K562 (cell line): Measurements from ENCODE around the gene GJC2. TPM values are rescaled to one million over a fixed set of nuclear protein-coding genes. Genes with fewer than 3 reads are reported as not detected.

Experiments used
- ATAC-seq: fragments of 200-7000 bp; cut with Tn5 transposase; 3 replicates; pipeline ENCODE4 v1.9.1; 2020; ENCODE audit warnings: moderate library complexity
- BruUV-seq: library from RNA; stranded (reverse); fragments of 400-500 nt; replicated peaks from 2 replicates; lab custom pipeline; 2021; lab: Mats Ljungman, UMichigan
- CTCF ChIA-PET: fragments of 300-600 bp; formaldehyde crosslinking; extraction: SDS; loops from one replicate; lab custom pipeline; 2021; ENCODE audit warnings: low intra/inter-chr PET ratio; lab: Yijun Ruan, JAX
- POLR2A ChIA-PET: fragments of 300-600, 350-650 bp; sonication (Branson Sonifier 250); formaldehyde crosslinking; extraction: SDS; loops from one replicate; lab custom pipeline; 2021; ENCODE audit warnings: antibody characterized with exemption, inconsistent platforms; lab: Yijun Ruan, JAX
- DNase-seq, 4 experiments: peaks; one replicate each; pipeline versions ENCODE4 v3.0.0 to v3.0.0-alpha.2; 2011 to 2018; ENCODE audit warnings: low spot score in 3 of 4, mixed read lengths in 3 of 4; ENCODE audit errors: extremely low read depth in 1 of 4
- FAIRE-seq: peaks from 2 replicates; lab custom pipeline; 2011; peaks lifted over from hg19 to GRCh38; lab: Jason Lieb, UNC
- H2AFZ ChIP-seq: 2 replicates; pipeline ENCODE4 v1.6.0; 2011; ENCODE audit warnings: low read depth, low read length, control low read depth, inconsistent platforms
- H3K27ac ChIP-seq: fragments of 200-600 bp; 3 replicates; pipeline ENCODE4 v1.8.0; 2011; ENCODE audit warnings: low read depth, mild to moderate bottlenecking, control low read depth, inconsistent platforms, low read length, moderate library complexity, mixed read lengths; ENCODE audit errors: extremely low read depth
- H3K27me3 ChIP-seq, 2 experiments: fragments of 300-600 bp in 1 of 2; 2 replicates in 1 of 2; 3 replicates in 1 of 2; pipeline versions ENCODE4 v1.6.0 to v1.8.0; 2011; ENCODE audit warnings: inconsistent platforms in 2 of 2, low read length in 2 of 2, mild to moderate bottlenecking in 1 of 2, mixed read lengths in 1 of 2, moderate library complexity in 1 of 2; ENCODE audit not compliant: control insufficient read depth in 2 of 2, insufficient read depth in 2 of 2
- H3K36me3 ChIP-seq: fragments of 300-600 bp; 3 replicates; pipeline ENCODE4 v1.8.0; 2011; ENCODE audit warnings: mild to moderate bottlenecking, low read length, inconsistent platforms; ENCODE audit not compliant: control insufficient read depth, insufficient read depth
- H3K4me1 ChIP-seq, 2 experiments: fragments of 200-600 bp in 1 of 2; replicated peaks in 1 of 2; 2 replicates in 1 of 2; 3 replicates in 1 of 2; pipeline versions ENCODE4 v1.5.1 to v1.8.0; 2011; ENCODE audit warnings: inconsistent platforms in 2 of 2, low read length in 2 of 2, mild to moderate bottlenecking in 1 of 2, mixed read lengths in 1 of 2, moderate library complexity in 1 of 2; ENCODE audit not compliant: control insufficient read depth in 2 of 2, insufficient read depth in 2 of 2
- H3K4me2 ChIP-seq: 2 replicates; pipeline ENCODE4 v1.6.1; 2011; ENCODE audit warnings: low read length, control low read depth, inconsistent platforms, mixed read lengths; ENCODE audit not compliant: insufficient read depth
- H3K4me3 ChIP-seq: fragments of 200-600 bp; sonication (generic), shearing (Covaris generic); 2 replicates; pipeline ENCODE4 v1.5.1; 2016; ENCODE audit warnings: control low read depth, inconsistent platforms
- H3K79me2 ChIP-seq: fragments of 200-600 bp; 3 replicates; pipeline ENCODE4 v1.8.0; 2011; ENCODE audit warnings: low read length, inconsistent platforms; ENCODE audit not compliant: control insufficient read depth, insufficient read depth
- H3K9ac ChIP-seq, 2 experiments: 2 replicates each; pipeline versions ENCODE4 v1.6.0 to v1.6.1; 2011; ENCODE audit warnings: low read depth in 2 of 2, low read length in 2 of 2, control low read depth in 1 of 2, inconsistent platforms in 1 of 2, mild to moderate bottlenecking in 1 of 2, mixed read lengths in 1 of 2; ENCODE audit not compliant: insufficient read depth in 1 of 2
- H3K9me1 ChIP-seq: one replicate; pipeline ENCODE4 v1.6.0; 2011; ENCODE audit warnings: inconsistent platforms, mild to moderate bottlenecking, low read length, moderate library complexity; ENCODE audit not compliant: control insufficient read depth, insufficient read depth
- H3K9me3 ChIP-seq: replicated peaks from 2 replicates; pipeline ENCODE4 v1.5.1; 2011; ENCODE audit warnings: low read depth, low read length, inconsistent platforms; ENCODE audit not compliant: control insufficient read depth, insufficient read depth
- H4K20me1 ChIP-seq: replicated peaks from 2 replicates; pipeline ENCODE4 v1.6.1; 2011; ENCODE audit warnings: low read length, inconsistent platforms, mixed read lengths; ENCODE audit not compliant: control insufficient read depth, insufficient read depth
- E2F6 ChIP-seq, 2 experiments: IDR thresholded peaks; 2 replicates each; pipeline ENCODE4 v1.6.1; 2011; ENCODE audit warnings: borderline replicate concordance in 1 of 2, control low read depth in 1 of 2, low read depth in 1 of 2, low read length in 1 of 2, mild to moderate bottlenecking in 1 of 2, mixed read lengths in 1 of 2, moderate library complexity in 1 of 2; ENCODE audit not compliant: insufficient read depth in 1 of 2, insufficient read length in 1 of 2, poor library complexity in 1 of 2, severe bottlenecking in 1 of 2; ENCODE audit errors: extremely low read depth in 1 of 2
- HLTF ChIP-seq: fragments of 450-650 bp; IDR thresholded peaks from 2 replicates; pipeline ENCODE4 v1.6.1; 2016
- KAT7 ChIP-seq: sonication (generic); formaldehyde crosslinking; IDR thresholded peaks from 2 replicates; pipeline ENCODE4 v1.8.0; 2022; ENCODE audit warnings: missing genetic modification reagents, mild to moderate bottlenecking, borderline replicate concordance
- KDM1A ChIP-seq, 2 experiments: fragments of 450-650 bp; IDR thresholded peaks; 2 replicates each; pipeline ENCODE4 v1.6.1; 2016; ENCODE audit warnings: mild to moderate bottlenecking in 2 of 2
- MAFF ChIP-seq: IDR thresholded peaks from 2 replicates; pipeline ENCODE4 v1.6.1; 2012; ENCODE audit warnings: low read length, improper control_type of control experiment
- MIER1 ChIP-seq: fragments of 450-650 bp; IDR thresholded peaks from 2 replicates; pipeline ENCODE4 v1.6.1; 2016; ENCODE audit warnings: antibody characterized with exemption, mild to moderate bottlenecking, low read depth
- MTF1 ChIP-seq: fragments of 250-450 bp; sonication (Bioruptor Pico); IDR thresholded peaks from 2 replicates; pipeline ENCODE4 v1.9.0; 2021; ENCODE audit warnings: moderate library complexity, mild to moderate bottlenecking, inconsistent platforms, borderline replicate concordance
- PHB ChIP-seq: fragments of 250-450 bp; sonication (Bioruptor Pico); IDR thresholded peaks from 2 replicates; pipeline ENCODE4 v1.5.0; 2021
- PTTG1 ChIP-seq: fragments of 450-650 bp; IDR thresholded peaks from 2 replicates; pipeline ENCODE4 v1.6.1; 2016; ENCODE audit warnings: low read depth, mild to moderate bottlenecking, missing genetic modification characterization, missing compliant biosample characterization
- SMAD1 ChIP-seq: fragments of 150-350 bp; IDR thresholded peaks from 2 replicates; pipeline ENCODE4 v1.6.1; 2014; ENCODE audit warnings: low read length, low read depth; ENCODE audit not compliant: partially characterized antibody
- TAF15 ChIP-seq: fragments of 200-400 bp; formaldehyde crosslinking; IDR thresholded peaks from 2 replicates; pipeline ENCODE4 v1.6.1; 2017; ENCODE audit warnings: mild to moderate bottlenecking, low read depth, low read length, moderate library complexity
- TARDBP ChIP-seq: fragments of 450-650 bp; IDR thresholded peaks from 2 replicates; pipeline ENCODE4 v1.6.1; 2016
- ZFPM2 ChIP-seq: fragments of 250-450 bp; sonication (Bioruptor Pico); IDR thresholded peaks from 2 replicates; pipeline ENCODE4 v1.5.1; 2022; ENCODE audit warnings: mild to moderate bottlenecking
- WGBS: fragments of 100-300 bp; shearing (Covaris generic); methylation state at CpG from one replicate; pipeline ENCODE4 v1.1.6; 2016; ENCODE audit warnings: low coverage, mixed read lengths; ENCODE audit not compliant: insufficient coverage; ENCODE audit errors: missing lambda C conversion rate; 5-methylcytosine and 5-hydroxymethylcytosine counted together
- in situ Hi-C: fragments of 300-500 bp; cut with MboI; formaldehyde crosslinking; loops from 4 replicates; pipeline ENCODE4 v1.15.0; 2018; ENCODE audit warnings: inconsistent platforms, mixed read lengths
- intact Hi-C: fragments of 100-400 bp; cut with micrococcal nuclease; formaldehyde crosslinking; loops from 2 replicates; pipeline ENCODE4 v1.14.2; 2022
- polyA plus RNA-seq, 8 experiments: library from polyadenylated mRNA; depleted of rRNA in 4 of 8; stranded (reverse) in 5 of 8; unstranded in 3 of 8; fragments of >200 nt; fragmentation: Nextera tagmentation in 2 of 8; fragmentation: Illumina TruSeq in 1 of 8; extraction: Ambion mirVana in 2 of 8; extraction: Trizol in 1 of 8; gene quantifications; 2 replicates each; pipeline versions ENCODE4 v1.2.1 to v1.2.3, GENCODE V29; 2011 to 2014; ENCODE audit warnings: inconsistent platforms in 1 of 8, missing spikeins in 1 of 8
- total RNA-seq, 7 experiments: library from RNA; depleted of rRNA in 6 of 7; stranded (reverse); fragments of >200 nt in 6 of 7; fragmentation: Illumina TruSeq in 2 of 7; extraction: Trizol in 2 of 7; gene quantifications; 2 replicates each; pipeline versions ENCODE4 v1.2.1 to v1.2.3, GENCODE V29; 2011 to 2021; ENCODE audit warnings: low replicate concordance in 1 of 7
- TF ChIP-seq, protein P1 (sequence below): fragments of 250-450 bp; sonication (Bioruptor Pico); IDR thresholded peaks from 2 replicates; pipeline ENCODE4 v1.4.0; 2020; ENCODE audit warnings: mild to moderate bottlenecking, moderate library complexity, borderline replicate concordance
- TF ChIP-seq, protein P2 (sequence below): sonication (generic); formaldehyde crosslinking; IDR thresholded peaks from 2 replicates; pipeline ENCODE4 v1.9.0; 2022; ENCODE audit warnings: mild to moderate bottlenecking, missing genetic modification reagents
- TF ChIP-seq, protein P3 (sequence below): fragments of 450-650 bp; IDR thresholded peaks from 2 replicates; pipeline ENCODE4 v1.6.1; 2016; ENCODE audit warnings: borderline replicate concordance

Gene GJC2
- total and polyA plus RNA-seq, 9 of the 15 experiments (the other 6 are each of a cell fraction or from before 2014, with no cell fraction given): 0.03 to 0.62 (median 0.11) TPM; not detected in 2

GRCh38 chr1:228143480-228144192 lies 6.1 kb upstream of the GJC2 start:
- 81% methylated on average over 12 of the region's 12 CpGs for WGBS
- Histone ChIP-seq H4K20me1 (peaks cover 68% of the 10 kb centered on the region), H3K4me1 (peaks cover 57 to 90% of the 10 kb centered on the region in 2 experiments), H3K27me3 (no peaks in the 10 kb centered on the region), H3K4me3 (no peak overlapping the region), H3K9ac (peak overlapping the region in 1 of 2 experiments; percentile 86; a peak in 2 of 4 replicates), H3K9me1 (peaks cover 24% of the 10 kb centered on the region), H3K36me3 (peaks cover 53% of the 10 kb centered on the region; the same call in 2 of the 3 replicates), H3K4me2 (peak overlapping the region; percentile 74), H3K79me2 (peaks cover 86% of the 10 kb centered on the region), H3K27ac (no peak overlapping the region), H3K9me3 (no peaks in the 10 kb centered on the region), H2AFZ (no peak overlapping the region)
- ChIA-PET POLR2A (interaction anchor here (0.6 to 6.0 kb wide), 10 partner anchors 8 to 314 kb away, joined by 3 to 47 read pairs (median 3); partner anchors contain the start of genes IBA57 and MRPL55), CTCF (no interaction called here)
- intact Hi-C loops: no loop called here
- ATAC-seq (no peak), DNase-seq (no peak), FAIRE-seq (no peak)
- no TSS peak for BruUV-seq
- in situ Hi-C loops: no loop called here
- TF ChIP-seq MTF1 (CRISPR knock-in tag) (no peak), SMAD1 (no peak), MIER1 (no peak), MAFF (no peak), PTTG1 (no peak), HLTF (0 out of 2 replicates have a peak, but pooled peaks have one; percentile 45), TARDBP (no peak), KDM1A (IDR thresholded peaks at IDR 0.05) (peak in 1 of 2 experiments; percentile 73; a peak in 1 of 4 replicates), E2F6 (IDR thresholded peaks at IDR 0.05; ENCODE audit: borderline replicate concordance in 1 of 2, extremely low read depth in 1 of 2, insufficient read depth in 1 of 2, insufficient read length in 1 of 2, low read depth in 1 of 2, low read length in 1 of 2, poor library complexity in 1 of 2, severe bottlenecking in 1 of 2) (no peak), ZFPM2 (no peak), KAT7 (CRISPR knock-in tag) (no peak), PHB (no peak), TAF15 (no peak)
- TF ChIP-seq, protein P1, sequence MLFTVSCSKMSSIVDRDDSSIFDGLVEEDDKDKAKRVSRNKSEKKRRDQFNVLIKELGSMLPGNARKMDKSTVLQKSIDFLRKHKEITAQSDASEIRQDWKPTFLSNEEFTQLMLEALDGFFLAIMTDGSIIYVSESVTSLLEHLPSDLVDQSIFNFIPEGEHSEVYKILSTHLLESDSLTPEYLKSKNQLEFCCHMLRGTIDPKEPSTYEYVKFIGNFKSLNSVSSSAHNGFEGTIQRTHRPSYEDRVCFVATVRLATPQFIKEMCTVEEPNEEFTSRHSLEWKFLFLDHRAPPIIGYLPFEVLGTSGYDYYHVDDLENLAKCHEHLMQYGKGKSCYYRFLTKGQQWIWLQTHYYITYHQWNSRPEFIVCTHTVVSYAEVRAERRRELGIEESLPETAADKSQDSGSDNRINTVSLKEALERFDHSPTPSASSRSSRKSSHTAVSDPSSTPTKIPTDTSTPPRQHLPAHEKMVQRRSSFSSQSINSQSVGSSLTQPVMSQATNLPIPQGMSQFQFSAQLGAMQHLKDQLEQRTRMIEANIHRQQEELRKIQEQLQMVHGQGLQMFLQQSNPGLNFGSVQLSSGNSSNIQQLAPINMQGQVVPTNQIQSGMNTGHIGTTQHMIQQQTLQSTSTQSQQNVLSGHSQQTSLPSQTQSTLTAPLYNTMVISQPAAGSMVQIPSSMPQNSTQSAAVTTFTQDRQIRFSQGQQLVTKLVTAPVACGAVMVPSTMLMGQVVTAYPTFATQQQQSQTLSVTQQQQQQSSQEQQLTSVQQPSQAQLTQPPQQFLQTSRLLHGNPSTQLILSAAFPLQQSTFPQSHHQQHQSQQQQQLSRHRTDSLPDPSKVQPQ (CRISPR knock-in tag): no peak
- TF ChIP-seq, protein P2, sequence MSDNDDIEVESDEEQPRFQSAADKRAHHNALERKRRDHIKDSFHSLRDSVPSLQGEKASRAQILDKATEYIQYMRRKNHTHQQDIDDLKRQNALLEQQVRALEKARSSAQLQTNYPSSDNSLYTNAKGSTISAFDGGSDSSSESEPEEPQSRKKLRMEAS (CRISPR knock-in tag): 0 out of 2 replicates have a peak, but pooled peaks have one; percentile 38
- TF ChIP-seq, protein P3, sequence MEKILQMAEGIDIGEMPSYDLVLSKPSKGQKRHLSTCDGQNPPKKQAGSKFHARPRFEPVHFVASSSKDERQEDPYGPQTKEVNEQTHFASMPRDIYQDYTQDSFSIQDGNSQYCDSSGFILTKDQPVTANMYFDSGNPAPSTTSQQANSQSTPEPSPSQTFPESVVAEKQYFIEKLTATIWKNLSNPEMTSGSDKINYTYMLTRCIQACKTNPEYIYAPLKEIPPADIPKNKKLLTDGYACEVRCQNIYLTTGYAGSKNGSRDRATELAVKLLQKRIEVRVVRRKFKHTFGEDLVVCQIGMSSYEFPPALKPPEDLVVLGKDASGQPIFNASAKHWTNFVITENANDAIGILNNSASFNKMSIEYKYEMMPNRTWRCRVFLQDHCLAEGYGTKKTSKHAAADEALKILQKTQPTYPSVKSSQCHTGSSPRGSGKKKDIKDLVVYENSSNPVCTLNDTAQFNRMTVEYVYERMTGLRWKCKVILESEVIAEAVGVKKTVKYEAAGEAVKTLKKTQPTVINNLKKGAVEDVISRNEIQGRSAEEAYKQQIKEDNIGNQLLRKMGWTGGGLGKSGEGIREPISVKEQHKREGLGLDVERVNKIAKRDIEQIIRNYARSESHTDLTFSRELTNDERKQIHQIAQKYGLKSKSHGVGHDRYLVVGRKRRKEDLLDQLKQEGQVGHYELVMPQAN: 0 out of 2 replicates have a peak, but pooled peaks have one; percentile 21
